Kidney glomerular epithelial cell (primary cell): ENCODE results near the gene CFAP54.

Experiments
- DNase-seq: peaks from one replicate; lab custom pipeline; 2025; lab: John Stamatoyannopoulos, UW

The CFAP54 gene

GRCh38 chr12:96766232-96766631 lies 276.9 kb downstream of the CFAP54 start:
- DNase-seq = no peak

GRCh38 chr12:96769400-96769799 lies 280.0 kb downstream of the CFAP54 start:
- no peak for DNase-seq

DNA sequence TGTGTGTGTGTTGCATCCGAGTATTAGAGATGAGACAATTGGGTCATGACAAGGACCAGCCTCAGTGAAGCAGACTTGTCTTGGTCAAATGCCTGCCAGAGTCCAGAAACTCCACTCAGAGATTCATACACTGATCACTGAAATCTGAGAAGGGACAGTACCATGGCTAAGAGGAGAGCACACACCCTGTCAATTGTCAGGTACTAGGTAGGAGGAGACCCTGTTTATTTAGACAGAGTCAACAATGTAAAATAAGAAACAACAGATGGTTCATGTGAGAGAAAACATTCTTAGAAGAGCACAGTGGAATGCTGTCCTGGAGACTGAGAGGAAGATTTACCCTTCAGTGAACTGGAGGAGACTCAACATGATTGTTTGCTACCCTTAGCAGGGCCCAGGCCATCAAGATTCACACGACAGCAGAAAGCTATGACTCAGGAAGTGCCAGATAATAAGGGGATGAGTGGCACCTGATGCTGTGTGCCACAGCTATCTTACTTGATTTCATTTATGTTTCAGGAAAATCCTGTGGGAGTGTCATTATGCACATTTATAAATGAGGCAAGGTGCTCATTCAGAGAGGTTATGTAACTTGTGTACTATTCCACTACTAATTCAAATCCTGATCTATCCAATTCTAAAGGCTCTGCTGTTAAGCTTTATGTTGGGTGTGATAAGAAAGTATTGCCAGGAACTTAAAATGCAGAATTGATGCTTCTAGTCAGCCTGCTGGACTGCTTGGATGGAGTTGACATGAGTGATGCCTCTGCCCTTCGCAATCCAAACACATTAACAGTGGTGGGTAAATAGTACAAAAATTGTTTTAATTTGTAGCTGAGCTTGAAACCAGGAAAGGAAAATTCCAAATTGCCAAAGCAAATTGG lies 281.1 kb downstream of the CFAP54 start:
- no peak for DNase-seq

GRCh38 chr12:96773031-96773430 lies 283.7 kb downstream of the CFAP54 start:
- no peak for DNase-seq

- no peak for DNase-seq
Measured at GRCh38 chr12:96774496-96775256, 285.3 kb downstream of the CFAP54 start.

DNA sequence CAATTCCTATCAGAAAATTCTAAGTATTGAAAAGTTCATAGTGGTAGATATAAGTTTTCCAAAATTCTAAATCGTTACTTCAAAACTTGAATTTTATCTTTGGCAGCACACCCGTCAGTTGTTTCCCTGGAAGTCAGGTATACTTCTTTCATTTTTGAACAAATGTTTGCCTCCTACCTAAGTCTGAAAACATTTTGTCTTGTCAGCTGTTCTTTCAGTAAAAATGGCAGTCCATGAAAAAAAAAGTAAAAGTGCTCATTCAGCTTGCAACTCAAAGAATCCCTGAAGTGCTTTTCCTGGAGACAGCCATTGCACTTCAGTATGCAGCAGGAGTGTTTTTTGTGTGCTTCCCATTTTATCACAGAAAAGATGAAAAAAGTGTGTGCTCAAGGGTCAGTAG lies 287.5 kb downstream of the CFAP54 start:
- no peak for DNase-seq

DNA sequence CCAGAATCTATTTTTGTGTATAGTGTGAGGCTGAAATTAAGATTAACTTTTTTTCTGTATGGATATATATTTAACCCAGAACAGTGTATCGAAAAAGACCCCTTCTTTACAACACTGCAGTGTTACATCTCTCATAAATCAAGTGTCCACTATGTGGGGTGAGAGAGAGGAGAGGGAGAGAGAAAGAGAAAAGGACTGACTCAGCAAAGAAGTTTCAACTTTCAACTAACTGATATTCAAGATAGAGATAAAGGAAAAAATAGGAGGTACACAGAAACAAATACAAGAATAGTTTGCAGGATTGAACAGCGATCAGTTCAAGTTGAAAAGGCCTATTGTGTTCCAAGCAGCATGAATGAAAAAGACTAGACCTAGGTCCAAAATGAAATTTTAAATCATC lies 291.0 kb downstream of the CFAP54 start:
- no peak for DNase-seq

GRCh38 chr12:96786791-96787190 lies 297.4 kb downstream of the CFAP54 start:
- no peak for DNase-seq

- DNase-seq = no peak
Measured at GRCh38 chr12:96803969-96804368, 314.6 kb downstream of the CFAP54 start.

GRCh38 chr12:96806272-96806671 lies 316.9 kb downstream of the CFAP54 start:
- DNase-seq = no peak

DNA sequence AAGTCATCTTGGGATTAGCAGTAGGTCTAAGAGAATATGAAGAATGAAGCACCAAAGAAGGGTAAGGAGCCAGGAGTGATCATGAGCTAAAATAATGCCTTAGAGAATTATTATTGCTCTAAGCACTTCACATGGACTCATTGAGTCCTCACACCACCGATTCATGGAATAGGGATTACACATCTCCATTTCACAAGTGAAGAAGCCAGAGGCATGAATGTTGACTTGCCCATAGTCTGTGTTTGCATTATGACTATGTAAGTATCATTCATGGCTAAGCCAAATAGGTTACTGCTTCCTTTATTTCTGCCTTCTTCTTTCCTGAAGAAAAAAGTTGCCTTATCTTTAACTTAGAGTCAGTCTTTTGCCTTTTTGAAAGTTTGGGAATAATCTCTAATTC lies 318.4 kb downstream of the CFAP54 start:
- no peak for DNase-seq

DNA sequence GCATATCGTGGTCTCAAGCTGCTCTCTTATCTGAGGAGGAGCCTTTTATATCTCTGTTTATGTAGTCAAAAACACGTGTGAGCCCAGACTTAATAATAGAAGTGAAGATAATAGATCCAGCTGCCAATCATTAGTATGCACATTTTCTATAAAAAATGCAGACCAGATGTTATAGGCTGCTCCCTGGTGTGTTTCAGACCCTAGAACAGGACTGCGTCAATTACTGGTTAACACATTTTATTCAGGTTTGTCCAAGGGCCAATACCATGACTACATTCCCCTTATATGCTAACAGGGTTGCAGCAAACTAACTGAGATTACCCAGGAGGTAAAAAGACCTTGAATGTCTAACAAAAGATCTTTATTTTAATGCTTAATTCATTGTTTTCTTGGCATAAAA lies 319.2 kb downstream of the CFAP54 start:
- no peak for DNase-seq

DNA sequence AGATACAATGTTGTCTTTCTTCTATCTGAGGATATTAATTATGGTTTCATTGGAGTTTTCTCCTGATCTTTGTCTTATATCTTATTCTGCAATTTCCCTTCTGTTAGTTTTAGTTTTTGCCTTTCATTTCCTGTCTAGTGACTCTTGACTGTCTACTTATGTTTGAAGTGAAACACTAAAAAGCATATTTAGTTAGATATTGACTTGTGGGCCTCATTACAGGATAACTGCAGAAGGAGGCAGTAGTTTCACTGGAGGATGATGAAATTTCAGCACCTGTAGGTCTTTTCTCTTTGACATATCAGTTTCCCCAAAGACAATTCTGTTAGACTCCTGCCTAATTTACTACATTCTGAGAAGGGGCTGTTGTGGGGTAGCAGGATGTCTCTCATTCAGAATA lies 320.1 kb downstream of the CFAP54 start:
- no peak for DNase-seq

- no peak for DNase-seq
Measured at GRCh38 chr12:96810057-96810456, 320.7 kb downstream of the CFAP54 start.

- no peak for DNase-seq
Measured at GRCh38 chr12:96810477-96810876, 321.1 kb downstream of the CFAP54 start.

DNA sequence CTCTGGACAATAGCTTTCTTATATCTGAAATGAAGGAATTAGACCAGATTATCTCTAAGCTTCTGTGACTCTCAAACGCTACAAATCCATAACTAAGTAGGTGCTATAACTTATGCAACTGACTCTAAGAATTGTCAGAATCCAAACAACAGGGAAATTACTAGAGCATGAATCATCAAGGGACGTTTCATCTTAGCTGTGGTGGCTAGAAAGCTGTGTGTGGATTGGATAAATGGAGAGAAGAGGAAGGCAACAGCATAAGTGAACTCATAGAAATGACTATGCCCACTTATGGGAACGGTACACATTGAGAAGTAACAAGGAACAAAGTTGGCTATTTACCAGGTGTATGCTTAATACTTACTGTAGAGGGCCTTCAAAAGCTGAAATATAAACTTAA lies 321.7 kb downstream of the CFAP54 start:
- peak; percentile 68 for DNase-seq

- no peak for DNase-seq
Measured at GRCh38 chr12:96812153-96812552, 322.8 kb downstream of the CFAP54 start.

DNA sequence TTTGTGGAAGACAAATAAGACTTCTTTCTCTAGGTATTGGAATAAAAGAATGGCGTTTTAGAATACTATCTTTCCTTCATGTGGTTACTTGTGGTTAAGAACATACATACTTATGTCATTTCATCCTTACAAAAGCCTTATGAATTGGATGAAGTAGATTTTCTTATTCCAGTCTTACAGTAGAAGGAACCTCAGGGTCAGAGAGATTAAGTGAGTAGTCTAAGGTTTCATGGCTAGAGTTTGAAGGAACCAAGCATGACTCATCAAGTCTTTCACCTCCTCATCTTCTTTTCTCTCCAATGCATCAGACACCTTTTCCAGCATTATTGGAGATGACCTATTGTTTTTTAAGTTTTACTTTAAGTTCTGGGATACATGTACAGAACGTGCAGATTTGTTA lies 324.8 kb downstream of the CFAP54 start:
- no peak for DNase-seq

DNA sequence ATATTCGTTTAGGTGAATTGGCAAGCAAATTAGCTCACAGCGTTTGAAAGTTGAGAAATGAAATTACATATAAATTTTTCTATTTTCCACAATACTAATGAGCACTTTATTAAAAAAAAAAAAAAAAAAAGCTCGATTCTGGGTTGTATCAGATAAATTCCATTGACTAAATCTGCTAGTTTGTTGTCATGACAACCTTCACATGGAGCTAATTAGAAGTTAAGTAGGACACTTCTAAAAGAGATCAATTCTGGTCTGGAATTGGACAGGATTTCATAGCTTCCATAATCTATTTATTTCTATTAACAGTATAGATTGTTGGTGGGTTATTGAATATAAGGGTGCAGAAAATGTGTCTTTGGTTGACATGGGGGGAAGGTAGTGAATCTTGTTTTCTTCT lies 332.2 kb downstream of the CFAP54 start:
- DNase-seq = no peak

DNA sequence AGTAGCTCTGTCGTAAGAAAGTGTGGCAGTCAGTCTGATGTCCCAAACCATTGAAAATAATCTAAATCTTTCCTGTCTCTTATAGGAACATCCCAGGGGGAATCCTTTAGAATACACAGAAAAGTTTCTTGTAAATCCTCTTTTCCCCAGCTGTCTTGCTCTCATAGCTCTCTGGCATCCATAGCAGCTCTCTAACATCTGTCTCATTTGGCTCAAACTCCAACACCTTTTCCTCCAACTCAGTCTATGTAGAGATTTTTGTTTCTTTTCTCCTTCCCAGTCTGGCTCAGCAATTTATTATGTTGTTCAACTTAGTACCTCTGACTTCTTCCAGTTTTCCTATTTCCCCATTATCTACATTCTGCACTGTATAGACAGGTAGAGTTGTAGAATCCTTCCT lies 333.3 kb downstream of the CFAP54 start:
- no peak for DNase-seq

- no peak for DNase-seq
Measured at GRCh38 chr12:96824074-96824837, 334.9 kb downstream of the CFAP54 start.

GRCh38 chr12:96824838-96825236 lies 335.5 kb downstream of the CFAP54 start:
- DNase-seq = no peak
